Pancreas (tissue), 10 donors: ENCODE measurements around the gene ZNF710. TPM values are rescaled to one million over a fixed set of nuclear protein-coding genes. Genes with fewer than 3 reads are reported as not detected.

Source experiments
- ATAC-seq, 4 donors: fragments of 200-7000 bp; cut with Tn5 transposase; one replicate each; pipeline versions ENCODE4 v1.8.0 to v1.9.1; 2020; ENCODE audit warnings: mild to moderate bottlenecking in 4 of 4, moderate library complexity in 4 of 4
- DNase-seq, 6 donors: peaks; one replicate each; pipeline ENCODE4 v3.0.0-alpha.2; 2020
- FAIRE-seq: peaks from 2 replicates; lab custom pipeline; 2012; peaks lifted over from hg19 to GRCh38; lab: Jason Lieb, UNC
- H3K27ac ChIP-seq, 4 donors: fragments of 200-600 bp; sonication (generic); 1 replicate in 3 of 4; 2 replicates in 1 of 4; pipeline versions ENCODE4 v1.5.0 to v1.8.0; 2020
- H3K27me3 ChIP-seq, 4 donors: fragments of 200-600 bp; one replicate each; pipeline ENCODE4 v1.8.0; 2021
- H3K36me3 ChIP-seq, 3 donors: fragments of 200-600 bp; sonication (generic) in 1 of 3; one replicate each; pipeline versions ENCODE4 v1.5.0 to v1.8.0; 2020 to 2021
- H3K4me1 ChIP-seq, 3 donors: fragments of 200-600 bp; one replicate each; pipeline ENCODE4 v1.8.0; 2021
- H3K4me3 ChIP-seq, 4 donors: fragments of 200-600 bp; sonication (generic) in 2 of 4; one replicate each; pipeline versions ENCODE4 v1.5.0 to v1.8.0; 2020 to 2021
- H3K9me3 ChIP-seq, 4 donors: fragments of 200-600 bp; one replicate each; pipeline ENCODE4 v1.8.0; 2021
- WGBS, 2 donors: extraction: QIAGEN DNeasy Blood & Tissue Kit; methylation state at CpG; one replicate each; pipeline ENCODE4 v1.1.7; 2013; 5-methylcytosine and 5-hydroxymethylcytosine counted together
- intact Hi-C, 3 donors: fragments of 100-400 bp; cut with DNase I; formaldehyde crosslinking; loops; one replicate each; pipeline versions ENCODE4 v1.11.1 to v1.14.2; 2022
- polyA plus RNA-seq, 2 donors: library from polyadenylated mRNA; stranded (reverse); fragments of 200-250 nt; gene quantifications; one replicate each; pipeline ENCODE4 v1.2.3, GENCODE V29; 2013
- total RNA-seq, 6 donors: library from RNA; stranded (reverse); fragmentation: NEBNext Ultra II Directional in 4 of 6; extraction: Animal tissue kit (Norgen Biotek cat#: 25700) in 4 of 6; gene quantifications; one replicate each; pipeline versions ENCODE4 v1.2.1 to v1.2.4, GENCODE V29; 2021 to 2023
- TF ChIP-seq, protein P1 (sequence below), 4 donors: fragments of 200-600 bp; sonication (generic) in 3 of 4; IDR thresholded peaks; one replicate each; pipeline versions ENCODE4 v1.5.0 to v1.8.0; 2021; ENCODE audit warnings: antibody characterized with exemption in 4 of 4
- donor health status: healthy with polysubstance abuse.
- donor health status: DM: no; HTN: no; CAD: no; lungs with moderate emphysema.
- donor health status: DM: no; HTN: no; CAD: no.
- donor health status: control.
- donor health status: control.
- donor health status: Bipolar disorder and iron deficiency.
- donor health status: DM: yes; HTN: yes; CAD: no.
- donor health status: DM: no; HTN: no; CAD: no.
- donor health status: DM: no; HTN: no; CAD: no.
- donor health status: DM: yes; HTN: yes; CAD: no.

ZNF710 gene
- total and polyA plus RNA-seq, 8 donors, result 31.9 to 298 (median 37.8) TPM

DNA sequence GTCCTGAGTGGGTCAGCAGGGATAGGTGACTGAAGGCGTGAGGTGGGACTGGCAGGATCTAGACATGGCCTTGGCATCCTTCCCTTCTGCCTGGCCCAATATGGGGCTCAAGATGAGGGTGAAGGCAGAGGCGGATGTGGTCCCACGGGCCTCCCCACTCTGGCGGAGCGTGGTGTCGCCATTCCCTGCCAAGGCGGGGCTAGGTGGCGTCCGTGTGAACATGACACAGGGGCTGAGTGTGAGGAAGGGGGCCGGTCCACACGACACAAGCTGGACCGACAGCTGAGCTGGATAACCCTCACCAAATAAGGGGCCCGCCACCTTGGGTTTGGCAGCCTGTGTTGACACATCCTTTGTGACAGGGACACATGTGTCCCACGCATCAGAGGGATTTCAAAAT lies 43.1 kb downstream of the ZNF710 start:
- Histone ChIP-seq H3K27me3 (no peaks in the 10 kb centered on the region), H3K36me3 (no peaks in the 10 kb centered on the region), H3K27ac (no peak overlapping the region), H3K4me1 (peaks cover 29 to 41% (median 31%) of the 10 kb centered on the region in 3 donors), H3K9me3 (no peaks in the 10 kb centered on the region), H3K4me3 (no peak overlapping the region)
- FAIRE-seq (no peak), ATAC-seq (no peak), DNase-seq (peak in 1 of 6 donors; percentile 59)
- TF ChIP-seq, protein P1, sequence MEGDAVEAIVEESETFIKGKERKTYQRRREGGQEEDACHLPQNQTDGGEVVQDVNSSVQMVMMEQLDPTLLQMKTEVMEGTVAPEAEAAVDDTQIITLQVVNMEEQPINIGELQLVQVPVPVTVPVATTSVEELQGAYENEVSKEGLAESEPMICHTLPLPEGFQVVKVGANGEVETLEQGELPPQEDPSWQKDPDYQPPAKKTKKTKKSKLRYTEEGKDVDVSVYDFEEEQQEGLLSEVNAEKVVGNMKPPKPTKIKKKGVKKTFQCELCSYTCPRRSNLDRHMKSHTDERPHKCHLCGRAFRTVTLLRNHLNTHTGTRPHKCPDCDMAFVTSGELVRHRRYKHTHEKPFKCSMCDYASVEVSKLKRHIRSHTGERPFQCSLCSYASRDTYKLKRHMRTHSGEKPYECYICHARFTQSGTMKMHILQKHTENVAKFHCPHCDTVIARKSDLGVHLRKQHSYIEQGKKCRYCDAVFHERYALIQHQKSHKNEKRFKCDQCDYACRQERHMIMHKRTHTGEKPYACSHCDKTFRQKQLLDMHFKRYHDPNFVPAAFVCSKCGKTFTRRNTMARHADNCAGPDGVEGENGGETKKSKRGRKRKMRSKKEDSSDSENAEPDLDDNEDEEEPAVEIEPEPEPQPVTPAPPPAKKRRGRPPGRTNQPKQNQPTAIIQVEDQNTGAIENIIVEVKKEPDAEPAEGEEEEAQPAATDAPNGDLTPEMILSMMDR (IDR thresholded peaks at IDR 0.05), result no peak
- intact Hi-C loops, result no loop called here
- WGBS, 2 donors, result 87 to 92% methylated on average over 14 of the region's 14 CpGs

- DNase-seq (no peak), ATAC-seq (no peak), FAIRE-seq (no peak)
- Histone ChIP-seq H3K4me3 (no peak overlapping the region), H3K36me3 (no peaks in the 10 kb centered on the region), H3K27me3 (no peaks in the 10 kb centered on the region), H3K9me3 (no peaks in the 10 kb centered on the region), H3K4me1 (peaks cover 29 to 40% (median 31%) of the 10 kb centered on the region in 3 donors), H3K27ac (no peak overlapping the region)
- WGBS, 2 donors, result 85 to 86% methylated on average over 4 of the region's 4 CpGs
- TF ChIP-seq, protein P1 (IDR thresholded peaks at IDR 0.05), result no peak
- intact Hi-C loops, result no loop called here
These were observed 43.8 kb downstream of the ZNF710 start for GRCh38 chr15:90044916-90045371.

DNA sequence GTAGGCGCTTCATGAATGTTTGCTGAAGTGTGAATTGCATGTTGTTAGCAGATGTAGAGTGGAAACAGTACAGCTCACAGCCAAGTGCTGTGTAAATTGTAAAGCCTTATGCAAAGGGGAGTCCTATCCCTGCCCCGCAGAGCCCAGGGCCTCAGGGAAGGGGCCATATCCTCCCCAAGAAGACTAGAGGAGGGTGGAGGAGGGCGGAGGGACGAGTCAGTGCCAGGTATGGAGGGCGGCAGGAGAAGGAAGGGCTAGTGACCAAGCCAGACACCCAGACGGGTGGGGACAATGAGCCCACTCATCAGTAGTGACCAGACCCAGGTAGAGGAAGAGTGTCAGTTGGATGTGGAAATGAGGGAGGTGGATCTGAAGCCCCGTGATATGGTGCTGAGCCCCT lies 45.2 kb downstream of the ZNF710 start:
- TF ChIP-seq, protein P1 (IDR thresholded peaks at IDR 0.05), result no peak
- DNase-seq (peak in 1 of 6 donors; percentile 55), ATAC-seq (no peak), FAIRE-seq (no peak)
- Histone ChIP-seq H3K36me3 (no peaks in the 10 kb centered on the region), H3K27me3 (no peaks in the 10 kb centered on the region), H3K4me1 (peaks cover 29 to 33% (median 31%) of the 10 kb centered on the region in 3 donors), H3K27ac (peak overlapping the region; percentile 1 to 80 (median 63)), H3K9me3 (no peaks in the 10 kb centered on the region), H3K4me3 (no peak overlapping the region)
- intact Hi-C loops, result no loop called here
- 74 to 76% methylated on average over 7 of the region's 7 CpGs for WGBS, 2 donors

- Histone ChIP-seq H3K4me1 (peaks cover 29 to 33% (median 31%) of the 10 kb centered on the region in 3 donors), H3K36me3 (no peaks in the 10 kb centered on the region), H3K27ac (peak overlapping the region; percentile 1 to 80 (median 63)), H3K9me3 (no peaks in the 10 kb centered on the region), H3K27me3 (no peaks in the 10 kb centered on the region), H3K4me3 (no peak overlapping the region)
- peak in 5 of 6 donors; percentile 72 to 85 (median 77) for DNase-seq
- FAIRE-seq, result no peak
- WGBS, 2 donors, result 12% methylated on average over 12 of the region's 12 CpGs
- TF ChIP-seq, protein P1 (IDR thresholded peaks at IDR 0.05), result no peak
- intact Hi-C loops, result no loop called here
- ATAC-seq, result peak; percentile 78 to 84 (median 82)
These were observed 45.8 kb downstream of the ZNF710 start for GRCh38 chr15:90046911-90047392.

- intact Hi-C loops, result no loop called here
- WGBS, 2 donors, result 43 to 50% methylated on average over 9 of the region's 9 CpGs
These were observed 46.9 kb downstream of the ZNF710 start for GRCh38 chr15:90047956-90048575.

More at GRCh38 chr15:90047956-90048575, 46.9 kb downstream of the ZNF710 start:
- H3K4me3 ChIP-seq, result no peak overlapping the region
- TF ChIP-seq, protein P1 (IDR thresholded peaks at IDR 0.05), result no peak
- peak overlapping the region in 3 of 4 donors; percentile 30 to 75 (median 64) for H3K27ac ChIP-seq
- ATAC-seq (peak; percentile 69 to 77 (median 76)), DNase-seq (peak in 5 of 6 donors; percentile 65 to 85 (median 77)), FAIRE-seq (no peak)
- H3K36me3 ChIP-seq, result no peaks in the 10 kb centered on the region
- H3K4me1 ChIP-seq, result peaks cover 29 to 33% (median 31%) of the 10 kb centered on the region in 3 donors
- no peaks in the 10 kb centered on the region for H3K27me3 ChIP-seq
- H3K9me3 ChIP-seq, result no peaks in the 10 kb centered on the region
